Measurements from ENCODE around the gene TSHZ1.

TSHZ1 gene

GRCh38 chr18:75212751-75213090 lies 2.1 kb downstream of the TSHZ1 start:
- peak overlapping the region; percentile 53 for H3K27ac Mint-ChIP-seq
- no peak for DNase-seq
- H3K4me1 Mint-ChIP-seq: peaks cover 67% of the 10 kb centered on the region
- H3K27me3 Mint-ChIP-seq (ENCODE audit: low read depth, poor library complexity): peaks cover 4% of the 10 kb centered on the region
- no peaks in the 10 kb centered on the region for H3K9me3 Mint-ChIP-seq
- TF ChIP-seq, protein P1, sequence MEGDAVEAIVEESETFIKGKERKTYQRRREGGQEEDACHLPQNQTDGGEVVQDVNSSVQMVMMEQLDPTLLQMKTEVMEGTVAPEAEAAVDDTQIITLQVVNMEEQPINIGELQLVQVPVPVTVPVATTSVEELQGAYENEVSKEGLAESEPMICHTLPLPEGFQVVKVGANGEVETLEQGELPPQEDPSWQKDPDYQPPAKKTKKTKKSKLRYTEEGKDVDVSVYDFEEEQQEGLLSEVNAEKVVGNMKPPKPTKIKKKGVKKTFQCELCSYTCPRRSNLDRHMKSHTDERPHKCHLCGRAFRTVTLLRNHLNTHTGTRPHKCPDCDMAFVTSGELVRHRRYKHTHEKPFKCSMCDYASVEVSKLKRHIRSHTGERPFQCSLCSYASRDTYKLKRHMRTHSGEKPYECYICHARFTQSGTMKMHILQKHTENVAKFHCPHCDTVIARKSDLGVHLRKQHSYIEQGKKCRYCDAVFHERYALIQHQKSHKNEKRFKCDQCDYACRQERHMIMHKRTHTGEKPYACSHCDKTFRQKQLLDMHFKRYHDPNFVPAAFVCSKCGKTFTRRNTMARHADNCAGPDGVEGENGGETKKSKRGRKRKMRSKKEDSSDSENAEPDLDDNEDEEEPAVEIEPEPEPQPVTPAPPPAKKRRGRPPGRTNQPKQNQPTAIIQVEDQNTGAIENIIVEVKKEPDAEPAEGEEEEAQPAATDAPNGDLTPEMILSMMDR (IDR thresholded peaks at IDR 0.05): no peak
- peak overlapping the region; percentile 89 for H3K4me3 Mint-ChIP-seq
- peaks cover 13% of the 10 kb centered on the region for H3K36me3 Mint-ChIP-seq (ENCODE audit: low read depth)

- peaks cover 13% of the 10 kb centered on the region for H3K36me3 Mint-ChIP-seq (ENCODE audit: low read depth)
- H3K27me3 Mint-ChIP-seq (ENCODE audit: low read depth, poor library complexity): peaks cover 4% of the 10 kb centered on the region
- no peaks in the 10 kb centered on the region for H3K9me3 Mint-ChIP-seq
- peaks cover 78% of the 10 kb centered on the region for H3K4me1 Mint-ChIP-seq
- no peak for DNase-seq
- H3K4me3 Mint-ChIP-seq: peak overlapping the region; percentile 89
- no peak overlapping the region for H3K27ac Mint-ChIP-seq
- TF ChIP-seq, protein P1 (IDR thresholded peaks at IDR 0.05): no peak
Measured at GRCh38 chr18:75213611-75214331, 3.2 kb downstream of the TSHZ1 start.

DNA sequence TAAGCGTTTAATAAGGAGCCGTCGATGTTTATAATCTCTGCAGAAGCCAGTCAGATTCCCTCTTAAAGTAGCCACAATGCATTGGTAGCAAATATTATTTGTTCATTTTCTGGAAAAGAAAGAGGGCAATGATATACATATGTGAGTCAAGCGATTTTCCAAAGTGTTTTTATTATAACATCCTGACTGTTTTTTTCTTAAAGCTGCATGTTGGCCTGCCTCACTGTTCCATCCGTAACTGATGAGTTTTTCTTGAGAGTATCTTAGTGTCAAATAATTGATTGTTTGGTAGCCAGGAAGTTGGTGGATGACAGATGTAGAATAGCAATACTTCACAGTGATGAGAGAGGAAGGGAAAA lies 3.7 kb downstream of the TSHZ1 start:
- no peak for DNase-seq
- Mint-ChIP-seq H3K27me3 (ENCODE audit: low read depth, poor library complexity) (peaks cover 4% of the 10 kb centered on the region), H3K4me3 (peak overlapping the region; percentile 89), H3K27ac (no peak overlapping the region), H3K4me1 (peaks cover 83% of the 10 kb centered on the region), H3K36me3 (ENCODE audit: low read depth) (peaks cover 13% of the 10 kb centered on the region), H3K9me3 (no peaks in the 10 kb centered on the region)
- TF ChIP-seq, protein P1 (IDR thresholded peaks at IDR 0.05): no peak

- peak overlapping the region; percentile 89 for H3K4me3 Mint-ChIP-seq
Measured at GRCh38 chr18:75214766-75215510, 4.3 kb downstream of the TSHZ1 start.

DNA sequence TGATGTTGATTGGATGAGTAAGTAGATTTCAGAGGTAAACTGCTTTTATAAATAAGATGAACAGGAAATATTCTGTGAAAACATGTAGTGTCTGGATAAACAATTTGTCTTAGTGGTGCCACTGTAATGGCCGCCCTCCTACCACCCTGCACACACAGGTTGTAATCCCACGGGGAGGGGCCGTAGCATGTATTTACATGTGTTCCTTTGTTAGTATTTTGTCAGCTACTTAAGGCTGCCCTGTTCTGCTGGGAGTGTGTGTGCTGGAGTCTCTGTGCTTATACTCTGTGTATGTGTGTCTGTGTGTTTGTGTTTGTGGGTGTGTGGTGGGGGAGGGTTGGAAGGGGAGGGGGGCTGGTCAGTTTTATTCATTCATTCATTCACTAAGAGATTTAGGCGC lies 5.1 kb downstream of the TSHZ1 start:
- no peak for DNase-seq
- Mint-ChIP-seq H3K9me3 (no peaks in the 10 kb centered on the region), H3K27ac (peak overlapping the region; percentile 96), H3K4me1 (peaks cover 86% of the 10 kb centered on the region), H3K4me3 (peak overlapping the region; percentile 89), H3K36me3 (ENCODE audit: low read depth) (peaks cover 13% of the 10 kb centered on the region), H3K27me3 (ENCODE audit: low read depth, poor library complexity) (peaks cover 4% of the 10 kb centered on the region)
- TF ChIP-seq, protein P1 (IDR thresholded peaks at IDR 0.05): no peak

More at GRCh38 chr18:75214766-75215510, 4.3 kb downstream of the TSHZ1 start:
- Mint-ChIP-seq H3K4me1 (peaks cover 86% of the 10 kb centered on the region), H3K9me3 (no peaks in the 10 kb centered on the region), H3K27me3 (ENCODE audit: low read depth, poor library complexity) (peaks cover 4% of the 10 kb centered on the region), H3K27ac (peak overlapping the region; percentile 96), H3K36me3 (ENCODE audit: low read depth) (peaks cover 13% of the 10 kb centered on the region)
- DNase-seq: no peak
- TF ChIP-seq, protein P1 (IDR thresholded peaks at IDR 0.05): no peak
